EL (cell line): ENCODE measurements around the gene FCGR1A.
"Not testable (repeated sequence)": the region's sequence is repeated elsewhere in the genome, so short reads cannot be mapped to it uniquely, and the experiment has no call there.

Experiments
- DNase-seq: peaks from one replicate; pipeline ENCODE4 v3.0.0-alpha.2; 2016

FCGR1A gene

DNA sequence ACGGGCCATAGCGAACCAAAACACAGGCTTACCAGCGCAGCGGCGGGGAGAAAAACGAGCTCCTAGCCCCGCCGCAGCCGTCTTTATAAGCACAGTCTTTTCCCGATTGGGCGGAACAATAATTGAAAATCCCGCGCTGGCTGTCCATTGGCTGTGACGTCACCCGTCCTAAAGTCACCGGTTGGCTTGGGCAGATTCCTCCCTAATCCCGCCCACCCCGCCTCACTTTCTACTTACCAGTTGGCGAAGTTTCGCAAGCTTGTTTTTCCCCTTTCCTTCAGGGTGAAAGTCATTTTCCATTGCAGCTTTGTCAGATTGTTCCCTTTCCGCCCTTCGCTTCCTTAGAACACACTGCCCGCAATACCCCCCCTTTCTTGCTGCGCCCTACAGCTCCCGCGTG is 58.7 kb downstream of the FCGR1A start:
- DNase-seq = not testable (repeated sequence)
